GM23338 (cell line): ENCODE data around the gene KCNMB2. TPM values are rescaled to one million over a fixed set of nuclear protein-coding genes. Genes with fewer than 3 reads are reported as not detected.

ENCODE experiments used
- ATAC-seq: fragments of 200-7000 bp; cut with Tn5 transposase; 3 replicates; pipeline ENCODE4 v1.9.1; 2020
- DNase-seq: peaks from one replicate; pipeline ENCODE4 v3.0.0-alpha.2; 2015; ENCODE audit warnings: low spot score
- H2AFZ ChIP-seq: fragments of 200-600 bp; sonication (generic); 2 replicates; pipeline ENCODE4 v1.8.0; 2016; ENCODE audit warnings: antibody characterized with exemption, mild to moderate bottlenecking, moderate library complexity
- H3F3A ChIP-seq: fragments of 200-600 bp; sonication (generic); replicated peaks from 2 replicates; pipeline ENCODE4 v1.8.0; 2017; ENCODE audit warnings: antibody characterized with exemption, mixed run types, low read depth
- H3K27ac ChIP-seq: fragments of 200-600 bp; sonication (generic); 2 replicates; pipeline ENCODE4 v1.6.1; 2016; ENCODE audit warnings: low read depth
- H3K27me3 ChIP-seq: fragments of 200-600 bp; sonication (generic); 2 replicates; pipeline ENCODE4 v1.8.0; 2016; ENCODE audit warnings: mild to moderate bottlenecking, mixed run types, moderate library complexity; ENCODE audit not compliant: insufficient read depth
- H3K36me3 ChIP-seq: fragments of 200-600 bp; sonication (generic); 2 replicates; pipeline ENCODE4 v1.8.0; 2016; ENCODE audit warnings: mild to moderate bottlenecking; ENCODE audit not compliant: insufficient read depth
- H3K4me1 ChIP-seq: fragments of 200-600 bp; sonication (generic); 2 replicates; pipeline ENCODE4 v1.8.0; 2016; ENCODE audit warnings: mild to moderate bottlenecking, moderate library complexity; ENCODE audit not compliant: insufficient read depth
- H3K4me2 ChIP-seq: fragments of 200-600 bp; sonication (generic); 2 replicates; pipeline ENCODE4 v1.7.1; 2017; ENCODE audit warnings: mixed run types
- H3K4me3 ChIP-seq: fragments of 200-600 bp; sonication (generic); 2 replicates; pipeline ENCODE4 v1.6.1; 2016; ENCODE audit warnings: mixed run types
- H3K79me2 ChIP-seq: fragments of 200-600 bp; sonication (generic); replicated peaks from 2 replicates; pipeline ENCODE4 v1.8.0; 2017; ENCODE audit warnings: mild to moderate bottlenecking; ENCODE audit not compliant: insufficient read depth
- H3K9me2 ChIP-seq: fragments of 200-600 bp; sonication (generic); 2 replicates; pipeline ENCODE4 v1.8.0; 2017; ENCODE audit not compliant: insufficient read depth
- H4K20me1 ChIP-seq: fragments of 200-600 bp; sonication (generic); replicated peaks from 2 replicates; pipeline ENCODE4 v1.8.0; 2017; ENCODE audit warnings: mild to moderate bottlenecking; ENCODE audit not compliant: insufficient read depth
- H3K27ac Mint-ChIP-seq: 2 replicates; pipeline ENCODE4 v1.8.0; 2020; ENCODE audit warnings: inconsistent platforms, mild to moderate bottlenecking, moderate library complexity, mixed read lengths
- H3K27me3 Mint-ChIP-seq: 3 replicates; pipeline ENCODE4 v1.8.0; 2022; ENCODE audit warnings: low read depth, mild to moderate bottlenecking, moderate library complexity, mixed read lengths, inconsistent platforms; ENCODE audit not compliant: insufficient read depth, poor library complexity
- H3K36me3 Mint-ChIP-seq: 3 replicates; pipeline ENCODE4 v1.8.0; 2021; ENCODE audit warnings: low read depth, mild to moderate bottlenecking, inconsistent platforms, moderate library complexity, mixed read lengths
- H3K4me1 Mint-ChIP-seq: 3 replicates; pipeline ENCODE4 v1.8.0; 2020; ENCODE audit warnings: mild to moderate bottlenecking, inconsistent platforms, mixed read lengths
- H3K4me3 Mint-ChIP-seq: 3 replicates; pipeline ENCODE4 v1.8.0; 2021; ENCODE audit warnings: moderate library complexity, mild to moderate bottlenecking, inconsistent platforms, mixed read lengths
- H3K9me3 Mint-ChIP-seq: 3 replicates; pipeline ENCODE4 v1.8.0; 2020; ENCODE audit warnings: moderate library complexity, mild to moderate bottlenecking, inconsistent platforms, mixed read lengths
- ETS1 ChIP-seq: IDR thresholded peaks from 2 replicates; pipeline ENCODE4 v1.6.1; 2016; ENCODE audit warnings: antibody characterized with exemption
- EZH2 ChIP-seq: fragments of 200-600 bp; sonication (generic); IDR thresholded peaks from one replicate; pipeline ENCODE4 v1.8.0; 2017; ENCODE audit warnings: antibody characterized with exemption, mild to moderate bottlenecking, low read depth; ENCODE audit not compliant: unreplicated experiment
- EZH2phosphoT487 ChIP-seq: fragments of 200-600 bp; sonication (generic); IDR thresholded peaks from one replicate; pipeline ENCODE4 v1.8.1; 2018; ENCODE audit warnings: antibody characterized with exemption; ENCODE audit not compliant: unreplicated experiment
- JUNB ChIP-seq: IDR thresholded peaks from one replicate; pipeline ENCODE4 v1.6.1; 2016; ENCODE audit warnings: antibody characterized with exemption; ENCODE audit not compliant: unreplicated experiment
- NANOG ChIP-seq: IDR thresholded peaks from 2 replicates; pipeline ENCODE4 v1.6.1; 2016; ENCODE audit warnings: antibody characterized with exemption, borderline replicate concordance
- POLR2AphosphoS5 ChIP-seq: IDR thresholded peaks from 2 replicates; pipeline ENCODE4 v1.6.1; 2016; ENCODE audit warnings: antibody characterized with exemption, low read depth
- REST ChIP-seq: IDR thresholded peaks from one replicate; pipeline ENCODE4 v1.6.1; 2018; ENCODE audit warnings: antibody characterized with exemption; ENCODE audit not compliant: unreplicated experiment
- ZNF114 ChIP-seq: fragments of 250-450 bp; sonication (Bioruptor Pico); IDR thresholded peaks from 2 replicates; pipeline ENCODE4 v1.5.0; 2020; ENCODE audit warnings: mild to moderate bottlenecking, moderate library complexity
- ZNF331 ChIP-seq: fragments of 250-450 bp; sonication (Bioruptor Pico); IDR thresholded peaks from 2 replicates; pipeline ENCODE4 v1.5.0; 2020; ENCODE audit warnings: low read depth, mild to moderate bottlenecking, moderate library complexity
- polyA plus RNA-seq: library from polyadenylated mRNA; unstranded; fragments of >200 nt; fragmentation: Nextera tagmentation; extraction: Ambion mirVana; gene quantifications from 2 replicates; pipeline ENCODE4 v1.2.1, GENCODE V29; 2016
- total RNA-seq: library from RNA; depleted of rRNA; stranded (reverse); fragments of >200 nt; shearing (Covaris generic); gene quantifications from 2 replicates; pipeline ENCODE4 v1.2.3, GENCODE V29; 2014
- TF ChIP-seq, protein P1 (sequence below), 2 experiments: fragments of 200-600 bp in 1 of 2; sonication (generic) in 1 of 2; conservative IDR thresholded peaks; 2 replicates each; pipeline versions ENCODE4 v1.5.1 to v1.6.1; 2016 to 2017; ENCODE audit warnings: antibody characterized with exemption in 2 of 2, low read depth in 2 of 2, mild to moderate bottlenecking in 2 of 2, moderate library complexity in 1 of 2
- TF ChIP-seq, protein P2 (sequence below): fragments of 250-450 bp; sonication (Bioruptor Pico); IDR thresholded peaks from 2 replicates; pipeline ENCODE4 v1.5.0; 2020; ENCODE audit warnings: mild to moderate bottlenecking, moderate library complexity

Gene KCNMB2
- total and polyA plus RNA-seq, 2 experiments from 2014 or later: 0.53 TPM; not detected in 1

- H3K4me3 ChIP-seq: no peak overlapping the region
- no peak overlapping the region for H3K27ac ChIP-seq
- TF ChIP-seq, protein P1, sequence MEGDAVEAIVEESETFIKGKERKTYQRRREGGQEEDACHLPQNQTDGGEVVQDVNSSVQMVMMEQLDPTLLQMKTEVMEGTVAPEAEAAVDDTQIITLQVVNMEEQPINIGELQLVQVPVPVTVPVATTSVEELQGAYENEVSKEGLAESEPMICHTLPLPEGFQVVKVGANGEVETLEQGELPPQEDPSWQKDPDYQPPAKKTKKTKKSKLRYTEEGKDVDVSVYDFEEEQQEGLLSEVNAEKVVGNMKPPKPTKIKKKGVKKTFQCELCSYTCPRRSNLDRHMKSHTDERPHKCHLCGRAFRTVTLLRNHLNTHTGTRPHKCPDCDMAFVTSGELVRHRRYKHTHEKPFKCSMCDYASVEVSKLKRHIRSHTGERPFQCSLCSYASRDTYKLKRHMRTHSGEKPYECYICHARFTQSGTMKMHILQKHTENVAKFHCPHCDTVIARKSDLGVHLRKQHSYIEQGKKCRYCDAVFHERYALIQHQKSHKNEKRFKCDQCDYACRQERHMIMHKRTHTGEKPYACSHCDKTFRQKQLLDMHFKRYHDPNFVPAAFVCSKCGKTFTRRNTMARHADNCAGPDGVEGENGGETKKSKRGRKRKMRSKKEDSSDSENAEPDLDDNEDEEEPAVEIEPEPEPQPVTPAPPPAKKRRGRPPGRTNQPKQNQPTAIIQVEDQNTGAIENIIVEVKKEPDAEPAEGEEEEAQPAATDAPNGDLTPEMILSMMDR (conservative IDR thresholded peaks at IDR 0.05; ENCODE audit: low read depth in 2 of 2): no peak
- TF ChIP-seq POLR2AphosphoS5 (no peak), ZNF331 (CRISPR knock-in tag) (no peak), EZH2 (no peak), REST (no peak), ZNF114 (no peak), EZH2phosphoT487 (no peak), NANOG (no peak), ETS1 (no peak), JUNB (no peak)
- TF ChIP-seq, protein P2, sequence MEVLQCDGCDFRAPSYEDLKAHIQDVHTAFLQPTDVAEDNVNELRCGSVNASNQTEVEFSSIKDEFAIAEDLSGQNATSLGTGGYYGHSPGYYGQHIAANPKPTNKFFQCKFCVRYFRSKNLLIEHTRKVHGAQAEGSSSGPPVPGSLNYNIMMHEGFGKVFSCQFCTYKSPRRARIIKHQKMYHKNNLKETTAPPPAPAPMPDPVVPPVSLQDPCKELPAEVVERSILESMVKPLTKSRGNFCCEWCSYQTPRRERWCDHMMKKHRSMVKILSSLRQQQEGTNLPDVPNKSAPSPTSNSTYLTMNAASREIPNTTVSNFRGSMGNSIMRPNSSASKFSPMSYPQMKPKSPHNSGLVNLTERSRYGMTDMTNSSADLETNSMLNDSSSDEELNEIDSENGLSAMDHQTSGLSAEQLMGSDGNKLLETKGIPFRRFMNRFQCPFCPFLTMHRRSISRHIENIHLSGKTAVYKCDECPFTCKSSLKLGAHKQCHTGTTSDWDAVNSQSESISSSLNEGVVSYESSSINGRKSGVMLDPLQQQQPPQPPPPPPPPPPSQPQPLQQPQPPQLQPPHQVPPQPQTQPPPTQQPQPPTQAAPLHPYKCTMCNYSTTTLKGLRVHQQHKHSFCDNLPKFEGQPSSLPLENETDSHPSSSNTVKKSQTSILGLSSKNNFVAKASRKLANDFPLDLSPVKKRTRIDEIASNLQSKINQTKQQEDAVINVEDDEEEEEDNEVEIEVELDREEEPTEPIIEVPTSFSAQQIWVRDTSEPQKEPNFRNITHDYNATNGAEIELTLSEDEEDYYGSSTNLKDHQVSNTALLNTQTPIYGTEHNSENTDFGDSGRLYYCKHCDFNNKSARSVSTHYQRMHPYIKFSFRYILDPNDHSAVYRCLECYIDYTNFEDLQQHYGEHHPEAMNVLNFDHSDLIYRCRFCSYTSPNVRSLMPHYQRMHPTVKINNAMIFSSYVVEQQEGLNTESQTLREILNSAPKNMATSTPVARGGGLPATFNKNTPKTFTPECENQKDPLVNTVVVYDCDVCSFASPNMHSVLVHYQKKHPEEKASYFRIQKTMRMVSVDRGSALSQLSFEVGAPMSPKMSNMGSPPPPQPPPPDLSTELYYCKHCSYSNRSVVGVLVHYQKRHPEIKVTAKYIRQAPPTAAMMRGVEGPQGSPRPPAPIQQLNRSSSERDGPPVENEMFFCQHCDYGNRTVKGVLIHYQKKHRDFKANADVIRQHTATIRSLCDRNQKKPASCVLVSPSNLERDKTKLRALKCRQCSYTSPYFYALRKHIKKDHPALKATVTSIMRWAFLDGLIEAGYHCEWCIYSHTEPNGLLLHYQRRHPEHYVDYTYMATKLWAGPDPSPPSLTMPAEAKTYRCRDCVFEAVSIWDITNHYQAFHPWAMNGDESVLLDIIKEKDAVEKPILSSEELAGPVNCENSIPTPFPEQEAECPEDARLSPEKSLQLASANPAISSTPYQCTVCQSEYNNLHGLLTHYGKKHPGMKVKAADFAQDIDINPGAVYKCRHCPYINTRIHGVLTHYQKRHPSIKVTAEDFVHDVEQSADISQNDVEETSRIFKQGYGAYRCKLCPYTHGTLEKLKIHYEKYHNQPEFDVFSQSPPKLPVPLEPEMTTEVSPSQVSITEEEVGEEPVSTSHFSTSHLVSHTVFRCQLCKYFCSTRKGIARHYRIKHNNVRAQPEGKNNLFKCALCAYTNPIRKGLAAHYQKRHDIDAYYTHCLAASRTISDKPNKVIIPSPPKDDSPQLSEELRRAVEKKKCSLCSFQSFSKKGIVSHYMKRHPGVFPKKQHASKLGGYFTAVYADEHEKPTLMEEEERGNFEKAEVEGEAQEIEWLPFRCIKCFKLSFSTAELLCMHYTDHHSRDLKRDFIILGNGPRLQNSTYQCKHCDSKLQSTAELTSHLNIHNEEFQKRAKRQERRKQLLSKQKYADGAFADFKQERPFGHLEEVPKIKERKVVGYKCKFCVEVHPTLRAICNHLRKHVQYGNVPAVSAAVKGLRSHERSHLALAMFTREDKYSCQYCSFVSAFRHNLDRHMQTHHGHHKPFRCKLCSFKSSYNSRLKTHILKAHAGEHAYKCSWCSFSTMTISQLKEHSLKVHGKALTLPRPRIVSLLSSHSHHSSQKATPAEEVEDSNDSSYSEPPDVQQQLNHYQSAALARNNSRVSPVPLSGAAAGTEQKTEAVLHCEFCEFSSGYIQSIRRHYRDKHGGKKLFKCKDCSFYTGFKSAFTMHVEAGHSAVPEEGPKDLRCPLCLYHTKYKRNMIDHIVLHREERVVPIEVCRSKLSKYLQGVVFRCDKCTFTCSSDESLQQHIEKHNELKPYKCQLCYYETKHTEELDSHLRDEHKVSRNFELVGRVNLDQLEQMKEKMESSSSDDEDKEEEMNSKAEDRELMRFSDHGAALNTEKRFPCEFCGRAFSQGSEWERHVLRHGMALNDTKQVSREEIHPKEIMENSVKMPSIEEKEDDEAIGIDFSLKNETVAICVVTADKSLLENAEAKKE (CRISPR knock-in tag): no peak
- ATAC-seq (no peak), DNase-seq (no peak)
- Mint-ChIP-seq H3K36me3 (no peaks in the 10 kb centered on the region), H3K27ac (no peak overlapping the region), H3K9me3 (no peaks in the 10 kb centered on the region), H3K4me3 (no peak overlapping the region), H3K27me3 (no peaks in the 10 kb centered on the region), H3K4me1 (peaks cover 4% of the 10 kb centered on the region; the same call in 1 of the 3 replicates)
- H3K4me2 ChIP-seq: no peak overlapping the region
- H2AFZ ChIP-seq: no peak overlapping the region
- no peaks in the 10 kb centered on the region for H4K20me1 ChIP-seq
- H3K79me2 ChIP-seq: no peaks in the 10 kb centered on the region
- H3K27me3 ChIP-seq: no peaks in the 10 kb centered on the region
- peaks cover 8% of the 10 kb centered on the region; the same call in 1 of the 2 replicates for H3K9me2 ChIP-seq
- no peaks in the 10 kb centered on the region for H3K4me1 ChIP-seq
- no peaks in the 10 kb centered on the region for H3F3A ChIP-seq
- no peaks in the 10 kb centered on the region for H3K36me3 ChIP-seq
Measured at GRCh38 chr3:178567611-178568010, 31.4 kb downstream of the KCNMB2 start.
